Neural progenitor cell (in vitro differentiated cells): ENCODE results near the gene CHERP. TPM values are rescaled to one million over a fixed set of nuclear protein-coding genes. Genes with fewer than 3 reads are reported as not detected.
A peak's percentile ranks its signal among the peaks of the same experiment; 100 is the strongest.

Source experiments
- DNase-seq: peaks from one replicate; pipeline ENCODE4 v3.0.0-alpha.2; 2016; ENCODE audit warnings: low spot score
- H2AFZ ChIP-seq: fragments of 200-600 bp; sonication (generic); replicated peaks from 2 replicates; pipeline ENCODE4 v1.6.1; 2016; ENCODE audit warnings: antibody characterized with exemption
- H3F3A ChIP-seq: fragments of 200-600 bp; sonication (generic); 2 replicates; pipeline ENCODE4 v1.6.1; 2016; ENCODE audit warnings: antibody characterized with exemption, low read depth
- H3K27ac ChIP-seq: fragments of 200-600 bp; sonication (generic); 2 replicates; pipeline ENCODE4 v1.5.1; 2016; ENCODE audit warnings: mild to moderate bottlenecking
- H3K27me3 ChIP-seq: fragments of 200-600 bp; sonication (generic); 2 replicates; pipeline ENCODE4 v1.6.1; 2016; ENCODE audit warnings: mild to moderate bottlenecking, moderate library complexity
- H3K36me3 ChIP-seq: fragments of 200-600 bp; sonication (generic); 2 replicates; pipeline ENCODE4 v1.5.1; 2016
- H3K4me1 ChIP-seq: fragments of 200-600 bp; sonication (generic); 2 replicates; pipeline ENCODE4 v1.6.1; 2016; ENCODE audit warnings: mixed run types
- H3K4me2 ChIP-seq: fragments of 200-600 bp; sonication (generic); 2 replicates; pipeline ENCODE4 v1.6.1; 2016
- H3K4me3 ChIP-seq: fragments of 200-600 bp; sonication (generic); 2 replicates; pipeline ENCODE4 v1.5.1; 2016
- H3K79me2 ChIP-seq: fragments of 200-600 bp; sonication (generic); 2 replicates; pipeline ENCODE4 v1.6.1; 2016; ENCODE audit warnings: low read depth
- H3K9ac ChIP-seq: fragments of 200-600 bp; sonication (generic); 2 replicates; pipeline ENCODE4 v1.6.1; 2016
- H3K9me3 ChIP-seq: fragments of 200-600 bp; sonication (generic); 2 replicates; pipeline ENCODE4 v1.5.1; 2016; ENCODE audit warnings: low read depth
- H4K20me1 ChIP-seq: fragments of 200-600 bp; sonication (generic); 2 replicates; pipeline ENCODE4 v1.6.1; 2016; ENCODE audit warnings: low read depth
- H3K27ac Mint-ChIP-seq: 3 replicates; pipeline ENCODE4 v1.8.0; 2021; ENCODE audit warnings: mixed read lengths
- H3K27me3 Mint-ChIP-seq: 2 replicates; pipeline ENCODE4 v1.8.0; 2022; ENCODE audit warnings: low read depth, mild to moderate bottlenecking, inconsistent platforms, moderate library complexity, mixed read lengths; ENCODE audit not compliant: insufficient read depth
- H3K36me3 Mint-ChIP-seq: 3 replicates; pipeline ENCODE4 v1.8.0; 2021; ENCODE audit warnings: mixed read lengths
- H3K4me1 Mint-ChIP-seq: 3 replicates; pipeline ENCODE4 v1.8.0; 2021; ENCODE audit warnings: mixed read lengths
- H3K4me3 Mint-ChIP-seq: 3 replicates; pipeline ENCODE4 v1.8.0; 2021; ENCODE audit warnings: mild to moderate bottlenecking, moderate library complexity, mixed read lengths
- H3K9me3 Mint-ChIP-seq: 3 replicates; pipeline ENCODE4 v1.8.0; 2020; ENCODE audit warnings: mixed read lengths
- EZH2 ChIP-seq: fragments of 200-600 bp; sonication (generic); IDR thresholded peaks from 2 replicates; pipeline ENCODE4 v1.6.1; 2017; ENCODE audit warnings: antibody characterized with exemption, mild to moderate bottlenecking, moderate library complexity
- EZH2phosphoT487 ChIP-seq: fragments of 200-600 bp; sonication (generic); IDR thresholded peaks from 2 replicates; pipeline ENCODE4 v1.6.1; 2017; ENCODE audit warnings: antibody characterized with exemption
- total RNA-seq: library from RNA; depleted of rRNA; stranded (reverse); fragments of >200 nt; gene quantifications from 2 replicates; pipeline ENCODE4 v1.2.3, GENCODE V29; 2015; ENCODE audit warnings: low replicate concordance
- TF ChIP-seq, protein P1 (sequence below): fragments of 200-600 bp; sonication (generic); IDR thresholded peaks from 2 replicates; pipeline ENCODE4 v1.5.1; 2017; ENCODE audit warnings: antibody characterized with exemption, mild to moderate bottlenecking

CHERP gene
- total RNA-seq, 1 donor from 2014 or later, result 5.5 TPM

- Histone ChIP-seq H3K27me3 (no peaks in the 10 kb centered on the region), H3F3A (peaks cover 11% of the 10 kb centered on the region), H3K4me2 (peak overlapping the region; percentile 78), H3K4me1 (peaks cover 8% of the 10 kb centered on the region), H2AFZ (no peak overlapping the region), H3K36me3 (no peaks in the 10 kb centered on the region), H3K79me2 (peaks cover 69% of the 10 kb centered on the region), H3K9ac (no peak overlapping the region), H3K9me3 (no peaks in the 10 kb centered on the region), H3K27ac (no peak overlapping the region), H4K20me1 (peaks cover 39% of the 10 kb centered on the region), H3K4me3 (peak overlapping the region; percentile 76)
- DNase-seq, result no peak
- Mint-ChIP-seq H3K27ac (no peak overlapping the region), H3K4me3 (peak overlapping the region; percentile 98), H3K9me3 (no peaks in the 10 kb centered on the region), H3K36me3 (peaks cover 6% of the 10 kb centered on the region), H3K27me3 (no peaks in the 10 kb centered on the region), H3K4me1 (peaks cover 19% of the 10 kb centered on the region)
- TF ChIP-seq EZH2phosphoT487, result no peak
- TF ChIP-seq, protein P1, sequence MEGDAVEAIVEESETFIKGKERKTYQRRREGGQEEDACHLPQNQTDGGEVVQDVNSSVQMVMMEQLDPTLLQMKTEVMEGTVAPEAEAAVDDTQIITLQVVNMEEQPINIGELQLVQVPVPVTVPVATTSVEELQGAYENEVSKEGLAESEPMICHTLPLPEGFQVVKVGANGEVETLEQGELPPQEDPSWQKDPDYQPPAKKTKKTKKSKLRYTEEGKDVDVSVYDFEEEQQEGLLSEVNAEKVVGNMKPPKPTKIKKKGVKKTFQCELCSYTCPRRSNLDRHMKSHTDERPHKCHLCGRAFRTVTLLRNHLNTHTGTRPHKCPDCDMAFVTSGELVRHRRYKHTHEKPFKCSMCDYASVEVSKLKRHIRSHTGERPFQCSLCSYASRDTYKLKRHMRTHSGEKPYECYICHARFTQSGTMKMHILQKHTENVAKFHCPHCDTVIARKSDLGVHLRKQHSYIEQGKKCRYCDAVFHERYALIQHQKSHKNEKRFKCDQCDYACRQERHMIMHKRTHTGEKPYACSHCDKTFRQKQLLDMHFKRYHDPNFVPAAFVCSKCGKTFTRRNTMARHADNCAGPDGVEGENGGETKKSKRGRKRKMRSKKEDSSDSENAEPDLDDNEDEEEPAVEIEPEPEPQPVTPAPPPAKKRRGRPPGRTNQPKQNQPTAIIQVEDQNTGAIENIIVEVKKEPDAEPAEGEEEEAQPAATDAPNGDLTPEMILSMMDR, result no peak
- TF ChIP-seq EZH2, result no peak
These were observed 31.7 kb upstream of the CHERP start for GRCh38 chr19:16573925-16574324.

DNA sequence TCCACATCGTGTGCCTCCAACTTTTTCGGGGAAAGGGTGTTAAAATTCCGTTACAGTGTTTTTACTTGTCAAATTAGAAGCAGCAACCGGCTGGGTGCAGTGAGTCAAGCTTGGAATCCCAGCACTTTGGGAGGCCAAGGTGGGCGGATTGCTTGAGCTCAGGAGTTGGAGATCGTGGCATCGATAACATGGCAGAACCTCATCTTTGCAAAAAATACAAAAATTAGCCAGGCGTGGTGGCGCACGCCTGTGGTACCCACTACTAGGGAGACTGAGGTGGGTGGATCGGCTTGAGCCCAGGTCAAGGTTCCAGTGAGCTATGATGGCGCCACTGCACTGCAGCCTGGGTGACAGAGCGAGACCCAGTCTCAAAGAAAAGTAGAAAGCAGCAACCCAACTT lies 31.1 kb upstream of the CHERP start:
- Histone ChIP-seq H3F3A (peaks cover 11% of the 10 kb centered on the region), H3K4me3 (peak overlapping the region; percentile 76), H4K20me1 (peaks cover 34% of the 10 kb centered on the region), H3K36me3 (no peaks in the 10 kb centered on the region), H3K4me1 (peaks cover 8% of the 10 kb centered on the region), H3K27ac (no peak overlapping the region), H3K9me3 (no peaks in the 10 kb centered on the region), H3K9ac (peak overlapping the region; percentile 66), H3K27me3 (no peaks in the 10 kb centered on the region), H2AFZ (no peak overlapping the region), H3K79me2 (peaks cover 63% of the 10 kb centered on the region), H3K4me2 (peak overlapping the region; percentile 78)
- TF ChIP-seq EZH2, result no peak
- TF ChIP-seq, protein P1, result no peak
- no peak for TF ChIP-seq EZH2phosphoT487
- H3K27me3 Mint-ChIP-seq, result no peaks in the 10 kb centered on the region
- no peaks in the 10 kb centered on the region for H3K9me3 Mint-ChIP-seq
- H3K4me3 Mint-ChIP-seq, result peak overlapping the region; percentile 98
- peaks cover 6% of the 10 kb centered on the region for H3K36me3 Mint-ChIP-seq
- no peak overlapping the region for H3K27ac Mint-ChIP-seq
- H3K4me1 Mint-ChIP-seq, result peaks cover 19% of the 10 kb centered on the region
- DNase-seq, result no peak

- H3K27ac ChIP-seq, result peak within 1 kb of the TSS; percentile 72
These were observed 30.3 kb upstream of the CHERP start, which contains the start of gene SLC35E1 for GRCh38 chr19:16572332-16573211. Gene SLC35E1, minus strand, starts transcription at chr19:16572415. Its CDS starts 51 bp downstream, at chr19:16572364.

More at GRCh38 chr19:16572332-16573211, 30.3 kb upstream of the CHERP start, which contains the start of gene SLC35E1:
- no peaks in the 10 kb centered on the region for H3K9me3 ChIP-seq
- H3K27me3 ChIP-seq, result no peaks in the 10 kb centered on the region
- H3F3A ChIP-seq, result peaks cover 11% of the 10 kb centered on the region
- H3K9ac ChIP-seq, result peak within 1 kb of the TSS; percentile 71
- Mint-ChIP-seq H3K9me3 (no peaks in the 10 kb centered on the region), H3K4me1 (peaks cover 19% of the 10 kb centered on the region), H3K27ac (peak within 1 kb of the TSS; percentile 91), H3K4me3 (peak within 1 kb of the TSS; percentile 98), H3K36me3 (peaks cover 6% of the 10 kb centered on the region), H3K27me3 (no peaks in the 10 kb centered on the region)
- peaks cover 27% of the 10 kb centered on the region for H4K20me1 ChIP-seq
- no peaks in the 10 kb centered on the region for H3K36me3 ChIP-seq
- H2AFZ ChIP-seq, result peak within 1 kb of the TSS; percentile 93
- DNase-seq, result peak; percentile 99
- H3K4me2 ChIP-seq, result peak within 1 kb of the TSS; percentile 99
- H3K4me3 ChIP-seq, result peak within 1 kb of the TSS; percentile 97
- H3K79me2 ChIP-seq, result peaks cover 60% of the 10 kb centered on the region
- TF ChIP-seq EZH2, result no peak
- TF ChIP-seq, protein P1, result no peak
- no peak for TF ChIP-seq EZH2phosphoT487
- peaks cover 8% of the 10 kb centered on the region for H3K4me1 ChIP-seq
